ENCODE results near the gene MRPL40.

The MRPL40 gene

GRCh38 chr22:19429950-19430889 lies 2.1 kb upstream of the MRPL40 start:
- H3K36me3 ChIP-seq (ENCODE audit: insufficient read depth) = no peaks in the 10 kb centered on the region; the same call in 1 of the 2 replicates
- peaks cover 26% of the 10 kb centered on the region; the same call in 1 of the 2 replicates for H4K20me1 ChIP-seq (ENCODE audit: insufficient read depth)
- H3K27ac ChIP-seq = peak overlapping the region; percentile 98
- no peak overlapping the region for H2AFZ ChIP-seq (ENCODE audit: low read depth)
- no peak overlapping the region for H3K4me3 ChIP-seq (IDR thresholded peaks at IDR 0.05; ENCODE audit: insufficient read depth, low read depth, low read length)
- H3K27me3 ChIP-seq (ENCODE audit: insufficient read depth, low read depth) = no peaks in the 10 kb centered on the region
- peak overlapping the region; percentile 72 for H3K4me2 ChIP-seq
- H3K9ac ChIP-seq = peak overlapping the region; percentile 94
- peaks cover 55% of the 10 kb centered on the region for H3K4me1 ChIP-seq (ENCODE audit: low read depth, poor library complexity, severe bottlenecking)
- H3K79me2 ChIP-seq (ENCODE audit: insufficient read depth, low read depth) = peaks cover 70% of the 10 kb centered on the region
- no peak for TF ChIP-seq CTCF (conservative IDR thresholded peaks at IDR 0.05; ENCODE audit: low read depth, low read length)

GRCh38 chr22:19430890-19431541 lies 1.3 kb upstream of the MRPL40 start:
- Histone ChIP-seq H3K4me3 (IDR thresholded peaks at IDR 0.05; ENCODE audit: insufficient read depth, low read depth, low read length) (no peak overlapping the region), H3K4me2 (peak overlapping the region; percentile 72; the same call in 1 of the 2 replicates), H4K20me1 (ENCODE audit: insufficient read depth) (peaks cover 26% of the 10 kb centered on the region; the same call in 1 of the 2 replicates), H3K79me2 (ENCODE audit: insufficient read depth, low read depth) (peaks cover 62% of the 10 kb centered on the region), H3K27ac (peak overlapping the region; percentile 98), H3K36me3 (ENCODE audit: insufficient read depth) (no peaks in the 10 kb centered on the region; the same call in 1 of the 2 replicates), H3K9ac (peak overlapping the region; percentile 94), H3K27me3 (ENCODE audit: insufficient read depth, low read depth) (no peaks in the 10 kb centered on the region), H2AFZ (ENCODE audit: low read depth) (no peak overlapping the region), H3K4me1 (ENCODE audit: low read depth, poor library complexity, severe bottlenecking) (peaks cover 47% of the 10 kb centered on the region)
- peak; percentile 29; the same call in 1 of the 2 replicates for TF ChIP-seq CTCF (conservative IDR thresholded peaks at IDR 0.05; ENCODE audit: low read depth, low read length)

- Histone ChIP-seq H4K20me1 (ENCODE audit: insufficient read depth) (peaks cover 19% of the 10 kb centered on the region; the same call in 1 of the 2 replicates), H3K27ac (peak within 1 kb of the TSS; percentile 98), H3K36me3 (ENCODE audit: insufficient read depth) (no peaks in the 10 kb centered on the region), H3K4me1 (ENCODE audit: low read depth, poor library complexity, severe bottlenecking) (peaks cover 40% of the 10 kb centered on the region), H3K79me2 (ENCODE audit: insufficient read depth, low read depth) (peaks cover 55% of the 10 kb centered on the region), H3K4me2 (peak within 1 kb of the TSS; percentile 80), H3K9ac (peak within 1 kb of the TSS; percentile 94), H3K4me3 (IDR thresholded peaks at IDR 0.05; ENCODE audit: insufficient read depth, low read depth, low read length) (no peak within 1 kb of the TSS), H2AFZ (ENCODE audit: low read depth) (peak within 1 kb of the TSS; percentile 35), H3K27me3 (ENCODE audit: insufficient read depth, low read depth) (no peaks in the 10 kb centered on the region)
- TF ChIP-seq CTCF (conservative IDR thresholded peaks at IDR 0.05; ENCODE audit: low read depth, low read length) = no peak
Observed at GRCh38 chr22:19431649-19432132, 654 bp upstream of the MRPL40 start, which contains the start of gene HIRA. HIRA (minus strand) TSS chr22:19431733; CDS start chr22:19431476, 257 bp downstream.

- no peak overlapping the region for H3K4me2 ChIP-seq
- no peaks in the 10 kb centered on the region for H3K36me3 ChIP-seq (ENCODE audit: insufficient read depth)
- H3K9ac ChIP-seq = no peak overlapping the region
- no peak overlapping the region for H3K4me3 ChIP-seq (IDR thresholded peaks at IDR 0.05; ENCODE audit: insufficient read depth, low read depth, low read length)
- H3K4me1 ChIP-seq (ENCODE audit: low read depth, poor library complexity, severe bottlenecking) = peaks cover 13% of the 10 kb centered on the region
- H3K79me2 ChIP-seq (ENCODE audit: insufficient read depth, low read depth) = peaks cover 28% of the 10 kb centered on the region
- no peaks in the 10 kb centered on the region for H3K27me3 ChIP-seq (ENCODE audit: insufficient read depth, low read depth)
- H3K27ac ChIP-seq = no peak overlapping the region
- H2AFZ ChIP-seq (ENCODE audit: low read depth) = no peak overlapping the region
- H4K20me1 ChIP-seq (ENCODE audit: insufficient read depth) = no peaks in the 10 kb centered on the region
- no peak for TF ChIP-seq CTCF (conservative IDR thresholded peaks at IDR 0.05; ENCODE audit: low read depth, low read length)
Observed at GRCh38 chr22:19434401-19434800, 2.1 kb downstream of the MRPL40 start.

Data from KMS-11 (cell line).